ENCODE results near the gene CDK2AP2. TPM values are rescaled to one million over a fixed set of nuclear protein-coding genes. Genes with fewer than 3 reads are reported as not detected.
A peak's percentile ranks its signal among the peaks of the same experiment; 100 is the strongest.
"Not testable (repeated sequence)": the region's sequence is repeated elsewhere in the genome, so short reads cannot be mapped to it uniquely, and the experiment has no call there.

The CDK2AP2 gene
- total RNA-seq, 4 donors from 2014 or later, result 32.0 to 55.2 (median 38.1) TPM

DNA sequence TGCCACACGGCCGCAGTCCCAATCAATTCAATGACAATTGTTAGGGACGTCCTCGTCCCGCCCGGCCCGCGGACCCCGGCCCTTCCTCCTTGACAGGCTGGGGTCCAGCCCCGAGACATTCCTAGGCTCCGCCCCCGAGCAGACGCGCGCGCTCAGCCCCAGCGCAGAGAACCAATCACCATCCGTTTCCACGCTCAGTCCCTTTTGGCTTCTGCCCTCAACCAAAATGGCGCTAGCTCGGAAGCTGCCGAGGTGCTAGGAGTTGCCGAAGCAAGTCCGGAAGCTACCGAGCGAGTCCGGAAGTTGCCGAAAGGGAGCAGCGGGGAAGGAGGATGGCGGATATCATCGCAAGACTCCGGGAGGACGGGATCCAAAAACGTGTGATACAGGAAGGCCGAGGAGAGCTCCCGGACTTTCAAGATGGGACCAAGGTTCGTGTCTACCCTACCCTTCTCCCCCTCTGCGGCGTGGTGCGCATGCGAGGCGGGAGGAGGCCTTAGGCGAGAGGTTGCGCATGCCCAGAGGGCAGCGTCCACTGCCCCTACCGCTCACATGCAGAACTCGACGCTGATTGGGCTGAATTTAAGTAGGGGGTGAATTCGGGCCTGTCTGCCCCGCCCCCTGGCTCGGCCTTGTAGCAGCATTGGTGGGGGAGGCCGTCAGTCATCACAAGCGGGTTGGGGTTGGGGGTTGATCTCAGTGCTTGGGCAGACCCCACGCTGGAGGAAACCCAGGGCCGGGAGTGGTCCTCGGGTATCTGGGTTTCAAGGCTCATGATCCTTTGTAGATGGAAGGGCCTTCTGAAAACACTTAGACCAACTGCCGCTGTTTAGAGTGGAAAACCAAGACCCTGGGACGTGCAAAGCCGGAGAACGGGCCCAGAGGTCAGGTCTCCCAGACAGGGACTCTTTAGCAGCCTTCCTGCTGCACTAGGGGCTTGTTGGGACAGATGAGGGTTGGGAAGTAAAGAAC, 24.8 kb downstream of the CDK2AP2 start, which contains the start of gene AIP:
Gene AIP (plus strand): TSS at position 200 of the 972 bp plus-strand sequence. CDS start 133 bp downstream, at position 333.
- peak within 1 kb of the TSS; percentile 80 to 92 (median 89) for H3K27ac ChIP-seq

GRCh38 chr11:67482275-67482826, 25.6 kb downstream of the CDK2AP2 start:
- intact Hi-C loops (cut with DNase I), result no loop called here
- Histone ChIP-seq H3K4me1 (peaks cover 19 to 55% (median 23%) of the 10 kb centered on the region in 3 donors), H3K27me3 (no peaks in the 10 kb centered on the region), H3K4me3 (peak overlapping the region; percentile 35 to 73 (median 56)), H3K27ac (peak overlapping the region; percentile 80 to 92 (median 89)), H3K36me3 (peaks cover 0 to 8% (median 6%) of the 10 kb centered on the region in 3 donors), H3K9me3 (no peaks in the 10 kb centered on the region)
- WGBS, 2 donors, result 25 to 34% methylated on average over 19 of the region's 19 CpGs
- DNase-seq, result no peak
- TF ChIP-seq POLR2A (IDR thresholded peaks at IDR 0.05), result no peak
- TF ChIP-seq, protein P1, sequence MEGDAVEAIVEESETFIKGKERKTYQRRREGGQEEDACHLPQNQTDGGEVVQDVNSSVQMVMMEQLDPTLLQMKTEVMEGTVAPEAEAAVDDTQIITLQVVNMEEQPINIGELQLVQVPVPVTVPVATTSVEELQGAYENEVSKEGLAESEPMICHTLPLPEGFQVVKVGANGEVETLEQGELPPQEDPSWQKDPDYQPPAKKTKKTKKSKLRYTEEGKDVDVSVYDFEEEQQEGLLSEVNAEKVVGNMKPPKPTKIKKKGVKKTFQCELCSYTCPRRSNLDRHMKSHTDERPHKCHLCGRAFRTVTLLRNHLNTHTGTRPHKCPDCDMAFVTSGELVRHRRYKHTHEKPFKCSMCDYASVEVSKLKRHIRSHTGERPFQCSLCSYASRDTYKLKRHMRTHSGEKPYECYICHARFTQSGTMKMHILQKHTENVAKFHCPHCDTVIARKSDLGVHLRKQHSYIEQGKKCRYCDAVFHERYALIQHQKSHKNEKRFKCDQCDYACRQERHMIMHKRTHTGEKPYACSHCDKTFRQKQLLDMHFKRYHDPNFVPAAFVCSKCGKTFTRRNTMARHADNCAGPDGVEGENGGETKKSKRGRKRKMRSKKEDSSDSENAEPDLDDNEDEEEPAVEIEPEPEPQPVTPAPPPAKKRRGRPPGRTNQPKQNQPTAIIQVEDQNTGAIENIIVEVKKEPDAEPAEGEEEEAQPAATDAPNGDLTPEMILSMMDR (IDR thresholded peaks at IDR 0.05), result no peak

More for the DNA sequence above, 24.8 kb downstream of the CDK2AP2 start, which contains the start of gene AIP:
- peak within 1 kb of the TSS; percentile 35 to 73 (median 56) for H3K4me3 ChIP-seq
- H3K9me3 ChIP-seq, result no peaks in the 10 kb centered on the region
- H3K27me3 ChIP-seq, result no peaks in the 10 kb centered on the region
- WGBS, 2 donors, result 1 to 12% methylated on average over 23 to 35 of the region's 60 CpGs
- DNase-seq, result peak; percentile 86
- TF ChIP-seq, protein P1 (IDR thresholded peaks at IDR 0.05), result peak in 3 of 6 experiments; percentile 28 to 47 (median 43)
- TF ChIP-seq POLR2A (IDR thresholded peaks at IDR 0.05), result peak in 2 of 4 donors; percentile 47 to 63
- intact Hi-C loops (cut with DNase I), result no loop called here
- H3K36me3 ChIP-seq, result peaks cover 0 to 16% (median 14%) of the 10 kb centered on the region in 3 donors
- peaks cover 19 to 50% (median 23%) of the 10 kb centered on the region in 3 donors for H3K4me1 ChIP-seq

DNA sequence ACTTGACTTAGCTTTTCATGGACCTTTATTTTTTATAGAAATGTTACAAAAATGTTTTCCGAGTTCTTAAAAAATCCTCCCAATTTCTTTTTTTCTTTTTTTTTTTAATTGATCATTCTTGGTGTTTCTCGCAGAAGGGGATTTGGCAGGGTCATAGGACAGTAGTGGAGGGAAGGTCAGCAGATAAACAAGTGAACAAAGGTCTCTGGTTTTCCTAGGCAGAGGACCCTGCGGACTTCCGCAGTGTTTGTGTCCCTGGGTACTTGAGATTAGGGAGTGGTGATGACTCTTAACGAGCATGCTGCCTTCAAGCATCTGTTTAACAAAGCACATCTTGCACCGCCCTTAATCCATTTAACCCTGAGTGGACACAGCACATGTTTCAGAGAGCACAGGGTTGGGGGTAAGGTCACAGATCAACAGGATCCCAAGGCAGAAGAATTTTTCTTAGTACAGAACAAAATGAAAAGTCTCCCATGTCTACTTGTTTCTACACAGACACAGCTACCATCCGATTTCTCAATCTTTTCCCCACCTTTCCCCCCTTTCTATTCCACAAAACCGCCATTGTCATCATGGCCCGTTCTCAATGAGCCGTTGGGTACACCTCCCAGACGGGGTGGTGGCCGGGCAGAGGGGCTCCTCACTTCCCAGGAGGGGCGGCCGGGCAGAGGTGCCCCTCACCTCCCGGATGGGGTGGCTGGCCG, 30.5 kb downstream of the CDK2AP2 start:
- H3K27ac ChIP-seq; intact Hi-C loops (cut with DNase I): not testable (repeated sequence)
- WGBS, 2 donors, result 82 to 84% methylated on average over 9 to 11 of the region's 16 CpGs

DNA sequence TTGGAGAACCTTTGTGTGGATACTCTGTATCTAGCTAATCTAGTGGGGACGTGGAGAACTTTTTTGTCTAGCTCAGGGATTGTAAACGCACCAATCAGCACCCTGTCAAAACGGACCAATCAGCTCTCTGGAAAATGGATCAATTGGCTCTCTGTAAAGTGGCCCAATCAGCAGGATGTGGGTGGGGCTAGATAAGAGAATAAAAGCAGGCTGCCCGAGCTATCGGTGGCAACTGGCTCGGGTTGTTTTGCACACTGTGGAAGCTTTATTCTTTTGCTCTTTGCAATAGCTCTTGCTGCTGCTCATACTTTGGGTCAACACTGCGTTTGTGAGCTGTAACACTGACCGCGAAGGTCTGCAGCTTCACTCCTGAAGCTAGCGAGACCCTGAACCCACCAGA, 31.3 kb downstream of the CDK2AP2 start:
- H3K9me3 ChIP-seq; H3K36me3 ChIP-seq; H3K4me3 ChIP-seq; H3K27ac ChIP-seq; DNase-seq; intact Hi-C loops (cut with DNase I); H3K27me3 ChIP-seq: not testable (repeated sequence)
- peaks cover 0 to 22% (median 0%) of the 10 kb centered on the region in 3 donors for H3K4me1 ChIP-seq
- 73 to 78% methylated on average over 7 of the region's 10 CpGs for WGBS, 2 donors

More for the DNA sequence above, 30.5 kb downstream of the CDK2AP2 start:
- H3K27me3 ChIP-seq, DNase-seq, H3K9me3 ChIP-seq, H3K4me3 ChIP-seq, H3K36me3 ChIP-seq: not testable (repeated sequence)
- peaks cover 0 to 28% (median 0%) of the 10 kb centered on the region in 3 donors for H3K4me1 ChIP-seq

DNA sequence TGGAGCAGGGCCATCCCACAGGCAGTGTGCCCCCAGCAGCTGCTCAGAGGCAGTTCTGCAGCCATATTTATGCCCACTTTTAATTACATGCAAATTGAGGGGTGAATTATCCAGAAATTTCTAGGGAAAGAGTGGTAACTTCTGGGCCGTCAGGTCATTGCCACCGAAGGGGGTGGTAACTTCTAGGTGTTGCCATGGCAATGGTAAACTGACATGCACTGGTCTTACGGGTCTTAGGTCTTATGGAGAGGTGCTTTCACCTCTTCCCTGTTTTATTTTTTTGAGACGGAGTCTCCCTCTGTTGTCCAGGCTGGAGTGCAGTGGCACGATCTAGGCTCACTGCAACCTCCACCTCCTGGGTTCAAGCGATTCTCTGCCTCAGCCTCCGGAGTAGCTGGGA, 35.1 kb downstream of the CDK2AP2 start:
- TF ChIP-seq, protein P1 (IDR thresholded peaks at IDR 0.05), result no peak
- no peak for TF ChIP-seq POLR2A (IDR thresholded peaks at IDR 0.05)
- intact Hi-C loops (cut with DNase I), result no loop called here
- Histone ChIP-seq H3K4me3 (no peak overlapping the region), H3K27me3 (no peaks in the 10 kb centered on the region), H3K36me3 (no peaks in the 10 kb centered on the region), H3K4me1 (peaks cover 4 to 33% (median 13%) of the 10 kb centered on the region in 3 donors), H3K9me3 (no peaks in the 10 kb centered on the region), H3K27ac (no peak overlapping the region)
- 82 to 86% methylated on average over 7 of the region's 7 CpGs for WGBS, 2 donors
- no peak for DNase-seq

Data from esophagus squamous epithelium (tissue), 5 donors.